Inferior parietal cortex (tissue), 1 donor: ENCODE results near the gene TXNDC11.

Experiments
- DNase-seq: peaks from one replicate; pipeline ENCODE4 v3.0.0-alpha.2; 2016; ENCODE audit errors: extremely low spot score

Gene TXNDC11

GRCh38 chr16:11691235-11691634 lies 51.4 kb downstream of the TXNDC11 start:
- no peak for DNase-seq

DNA sequence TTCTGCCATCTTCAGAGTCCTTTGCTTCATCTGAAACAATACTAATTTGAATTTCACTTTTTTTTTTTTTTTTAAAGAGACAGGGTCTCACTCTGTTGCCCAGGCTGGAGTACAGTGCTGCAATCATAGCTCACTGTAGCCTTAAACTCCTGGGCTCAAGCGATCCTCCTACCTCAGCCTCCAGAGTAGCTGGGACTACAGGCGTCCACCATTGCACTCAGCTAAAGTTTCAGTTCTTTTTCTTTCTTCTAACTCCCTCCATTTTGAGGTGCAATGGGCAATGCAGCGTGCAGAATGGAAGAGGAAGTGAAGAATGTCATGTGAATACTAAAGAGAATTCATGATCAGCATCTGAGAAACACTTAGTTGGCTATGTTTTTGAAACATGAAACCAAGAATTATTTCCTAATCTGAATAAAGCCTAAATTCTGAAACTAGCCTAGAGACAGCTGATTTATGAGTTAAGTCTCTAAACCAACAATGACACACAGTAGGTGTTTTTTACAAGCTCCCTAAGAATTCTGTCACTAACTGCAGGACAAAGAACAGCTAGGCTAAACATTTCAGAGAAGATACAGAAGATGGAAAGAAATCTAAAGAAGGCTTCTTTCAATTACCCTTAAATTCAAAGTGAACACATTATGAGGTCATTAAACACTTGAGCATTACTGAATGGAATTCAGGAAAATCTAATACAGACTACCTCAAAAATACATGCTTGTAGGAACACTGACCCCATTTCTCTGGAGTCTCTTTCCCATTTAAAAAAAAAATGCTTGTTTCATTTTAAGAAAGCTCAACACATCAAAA lies 53.4 kb downstream of the TXNDC11 start:
- no peak for DNase-seq

DNA sequence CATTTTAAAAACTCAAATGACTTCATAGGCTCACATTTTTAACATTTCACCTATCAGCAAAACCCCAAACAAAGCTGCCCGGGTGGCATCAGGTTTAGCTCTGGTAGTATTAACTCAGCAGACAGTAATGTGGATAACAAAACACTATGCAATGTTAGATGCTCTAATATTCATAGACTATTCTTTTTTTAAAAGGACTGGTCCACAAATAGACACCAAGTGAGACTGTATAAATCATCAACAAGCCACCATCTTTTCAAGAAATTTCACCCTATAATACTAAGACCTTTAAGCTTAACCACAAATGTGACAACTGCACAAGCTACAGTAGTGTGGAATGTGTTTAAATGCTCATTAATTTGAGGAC lies 54.2 kb downstream of the TXNDC11 start:
- no peak for DNase-seq

GRCh38 chr16:11687601-11688519 lies 54.8 kb downstream of the TXNDC11 start:
- DNase-seq = no peak

DNA sequence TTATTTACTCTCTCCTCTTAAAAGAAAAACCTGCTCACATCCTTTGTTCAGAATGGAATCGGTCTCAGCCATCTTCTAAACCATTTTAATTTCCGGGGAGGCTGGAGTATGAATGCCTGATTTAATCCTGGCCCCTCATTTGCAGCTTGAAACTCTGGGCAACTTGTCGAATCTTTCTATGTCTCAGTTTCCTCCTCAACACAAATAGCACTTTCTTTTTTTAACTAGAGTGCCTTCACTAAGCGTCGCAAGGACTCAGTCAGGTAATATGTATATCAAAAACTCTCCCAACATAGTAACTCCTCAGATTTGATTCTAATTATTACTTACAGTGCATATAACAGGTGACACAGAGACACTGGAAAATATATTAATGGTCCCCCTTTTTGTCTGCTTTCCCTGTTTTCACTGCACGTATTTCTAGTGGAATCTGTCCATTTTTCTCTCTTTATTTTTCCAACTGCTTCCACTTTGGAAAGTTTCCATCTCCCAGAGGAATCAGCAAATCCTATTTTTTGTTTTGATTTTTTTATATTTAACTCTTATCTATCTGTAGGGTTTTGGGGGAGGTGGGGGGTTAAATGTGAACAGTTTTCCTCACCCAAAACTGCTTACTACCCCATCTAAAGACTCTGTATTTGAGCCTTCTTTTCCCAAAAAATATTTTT lies 55.8 kb downstream of the TXNDC11 start:
- DNase-seq = no peak

DNA sequence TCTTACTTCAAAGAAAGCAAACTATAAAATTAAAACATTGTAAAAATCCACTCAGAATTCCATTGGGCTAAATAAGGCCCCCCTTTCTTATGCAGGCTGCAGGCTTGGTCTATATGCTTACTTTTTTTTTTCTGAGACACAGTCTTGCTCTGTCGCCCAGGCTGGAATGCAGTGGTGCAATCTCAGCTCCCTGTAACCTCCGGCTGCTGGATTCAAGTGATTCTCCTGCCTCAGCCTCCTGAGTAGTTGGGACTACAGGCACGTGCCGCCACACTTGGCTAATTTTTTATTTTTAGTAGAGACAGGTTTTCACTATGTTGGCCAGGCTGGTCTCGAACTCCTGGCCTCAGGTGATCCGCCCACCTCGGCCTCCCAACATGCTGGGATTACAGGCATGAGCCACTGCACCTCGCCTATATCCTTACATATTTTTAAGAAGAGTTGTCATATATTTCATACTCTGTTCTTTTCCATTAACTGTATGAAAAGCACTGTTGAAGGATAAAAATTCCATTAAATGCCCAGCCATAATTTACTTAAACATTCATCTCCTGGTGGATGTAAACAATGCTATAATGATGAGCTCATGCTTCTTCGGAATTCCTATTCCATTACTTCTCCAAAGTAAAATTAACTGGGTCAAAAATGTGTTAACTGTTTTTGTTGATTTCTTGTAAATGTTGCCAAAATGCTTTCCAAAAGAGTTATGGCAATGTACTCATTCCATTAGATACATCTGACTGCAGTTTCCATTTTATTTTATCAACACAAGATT lies 56.6 kb downstream of the TXNDC11 start:
- DNase-seq = no peak

GRCh38 chr16:11684231-11685025 lies 58.2 kb downstream of the TXNDC11 start:
- no peak for DNase-seq

DNA sequence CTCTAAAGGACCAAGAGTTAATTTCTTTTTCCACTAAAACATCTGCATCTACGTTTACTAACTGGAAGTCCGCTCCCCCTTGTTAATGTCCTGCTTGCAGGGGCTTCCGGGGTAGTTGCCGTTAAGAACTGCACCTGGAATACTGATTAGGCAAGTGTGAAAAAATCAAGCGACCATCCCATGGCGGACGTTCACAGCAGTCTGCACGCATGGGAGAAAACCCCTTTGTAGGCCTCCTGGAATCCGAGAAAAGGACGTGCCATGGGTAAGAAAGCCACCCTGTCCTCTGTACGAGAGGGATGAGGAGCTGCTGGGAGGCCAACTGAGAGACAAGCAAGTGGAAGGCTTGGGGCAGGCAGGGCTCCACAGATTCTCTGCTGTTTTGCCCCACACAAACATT lies 59.5 kb downstream of the TXNDC11 start:
- DNase-seq = no peak

- DNase-seq = no peak
Measured at GRCh38 chr16:11682655-11683096, 60.0 kb downstream of the TXNDC11 start.

- DNase-seq = no peak
Measured at GRCh38 chr16:11681976-11682654, 60.5 kb downstream of the TXNDC11 start.

DNA sequence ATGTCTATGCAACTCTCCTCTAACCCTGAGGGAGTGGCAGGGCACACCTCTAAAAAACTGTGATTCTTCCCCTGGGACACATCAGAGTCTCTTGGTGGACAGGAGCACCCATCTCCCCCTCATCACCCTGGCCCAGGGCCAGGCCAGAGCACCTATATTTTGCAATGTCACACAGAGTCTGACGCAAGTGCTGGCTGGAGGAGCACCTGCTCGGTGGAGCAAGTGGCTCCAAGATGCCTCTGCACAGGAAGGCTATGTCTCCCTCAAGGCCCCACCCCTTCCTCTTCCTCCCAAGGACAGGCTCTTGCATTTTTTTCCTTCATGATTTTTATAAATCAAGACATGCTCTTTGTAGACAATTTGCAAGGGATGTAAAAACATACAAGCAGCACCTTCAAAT lies 61.1 kb downstream of the TXNDC11 start:
- DNase-seq = no peak

DNA sequence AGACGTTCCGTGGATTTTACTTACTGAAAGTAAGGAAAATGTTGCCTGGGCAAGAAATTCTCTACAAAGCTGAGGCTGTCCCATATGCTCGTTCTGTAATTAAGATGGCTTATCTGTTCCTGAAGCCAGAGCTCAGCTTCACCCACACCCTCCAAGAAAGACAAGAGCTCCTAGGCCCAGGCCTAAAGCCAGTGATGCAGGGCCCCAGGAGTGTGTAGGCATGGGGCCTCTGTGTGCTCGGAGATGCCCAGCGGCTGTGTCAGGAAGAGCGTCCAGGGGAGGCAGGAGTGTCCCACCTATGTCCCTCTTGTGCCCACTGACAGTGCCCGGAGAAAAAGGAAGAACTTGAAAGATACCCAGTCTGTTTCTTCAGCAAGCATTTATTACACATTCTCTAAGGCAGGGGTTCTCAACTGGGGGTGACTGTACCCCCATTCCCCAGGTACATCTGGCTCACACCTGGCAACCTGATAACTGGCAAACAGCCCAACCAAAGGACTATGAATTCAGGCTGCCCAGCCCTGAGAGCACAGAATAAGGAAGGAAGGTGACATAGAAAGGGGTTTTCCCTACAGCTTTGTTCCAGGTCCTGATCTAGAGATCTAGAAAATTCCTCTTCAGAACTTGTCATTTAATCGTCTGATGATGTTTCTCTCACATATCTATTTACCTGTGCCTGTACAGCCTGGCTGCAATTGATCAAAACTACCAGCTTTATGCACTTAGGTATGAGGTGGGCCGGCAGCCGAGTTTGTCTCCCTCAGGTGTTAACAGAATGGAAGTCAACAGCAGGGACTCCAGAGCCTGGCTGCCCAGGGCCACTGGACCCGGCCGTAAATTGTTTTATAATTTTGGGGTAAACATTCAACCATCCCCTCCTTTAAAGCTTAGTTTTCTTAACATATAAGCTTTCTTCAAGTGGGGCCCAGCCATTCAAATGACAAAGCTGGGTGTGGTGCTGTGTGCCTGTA lies 62.4 kb downstream of the TXNDC11 start:
- no peak for DNase-seq

DNA sequence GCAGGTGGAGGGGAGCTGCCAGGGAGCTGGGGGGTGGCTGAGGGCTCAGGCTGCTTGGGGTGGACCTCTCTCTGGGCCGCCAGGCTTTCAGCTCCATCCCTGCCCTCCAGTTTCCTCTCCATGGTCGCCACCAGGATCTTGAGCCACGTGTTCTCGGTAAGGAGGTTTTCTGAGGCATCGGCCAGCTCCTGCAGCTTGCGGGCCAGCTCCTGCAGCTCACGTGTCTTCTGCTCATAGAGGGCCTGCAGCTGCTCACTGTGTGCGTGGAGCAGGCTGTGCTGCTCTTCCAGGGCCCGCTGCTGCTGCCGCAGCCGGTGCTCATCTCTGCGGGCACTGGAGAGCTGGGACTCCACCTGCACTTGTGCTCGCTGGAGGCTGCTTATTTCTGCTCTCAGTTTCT lies 63.4 kb downstream of the TXNDC11 start:
- DNase-seq = no peak

DNA sequence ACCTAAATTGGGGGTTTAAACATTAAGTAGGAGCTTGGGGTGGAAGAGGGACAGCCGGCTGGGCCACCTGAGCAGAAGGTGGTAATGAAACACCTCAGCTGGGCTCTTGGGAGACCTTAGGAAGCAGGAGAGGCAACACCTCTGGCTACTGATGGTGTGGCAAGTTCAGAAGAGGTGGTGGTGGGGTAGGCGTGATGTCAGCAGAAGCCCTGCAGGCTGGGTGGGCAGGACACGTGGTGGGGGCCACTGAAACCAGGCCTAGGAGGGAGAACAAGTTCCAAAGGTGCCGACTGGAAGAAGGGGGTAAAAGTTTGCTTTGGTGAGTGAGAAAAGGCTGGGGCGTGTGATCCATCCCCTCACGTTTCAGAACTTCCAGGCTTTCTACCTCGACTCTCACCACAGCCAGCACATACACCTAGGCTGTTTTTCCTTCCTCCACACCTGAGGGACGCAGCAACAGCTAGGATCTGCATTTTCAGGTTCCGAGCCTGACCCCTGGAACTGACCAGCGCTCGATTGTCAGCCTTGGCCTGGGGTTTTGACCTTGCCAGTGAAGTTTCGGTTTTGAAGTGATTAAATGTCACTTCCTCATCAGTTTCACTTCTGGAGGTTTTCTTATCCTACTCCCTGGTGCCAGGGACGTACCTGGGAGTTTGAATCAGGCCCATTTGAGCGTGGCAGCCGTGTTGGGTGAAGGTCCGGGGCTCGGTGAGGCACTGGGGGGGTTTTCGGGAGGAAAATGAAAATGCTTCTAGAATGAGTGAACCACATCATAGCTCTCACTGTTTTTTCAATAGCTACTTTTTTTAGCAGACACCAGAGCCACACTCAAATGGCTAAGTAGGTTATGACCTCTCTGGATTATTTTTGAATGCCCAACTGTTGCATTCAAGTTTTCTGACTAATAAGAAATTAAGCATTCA lies 64.4 kb downstream of the TXNDC11 start:
- no peak for DNase-seq

- DNase-seq = no peak
Measured at GRCh38 chr16:11677451-11677951, 65.2 kb downstream of the TXNDC11 start.

DNA sequence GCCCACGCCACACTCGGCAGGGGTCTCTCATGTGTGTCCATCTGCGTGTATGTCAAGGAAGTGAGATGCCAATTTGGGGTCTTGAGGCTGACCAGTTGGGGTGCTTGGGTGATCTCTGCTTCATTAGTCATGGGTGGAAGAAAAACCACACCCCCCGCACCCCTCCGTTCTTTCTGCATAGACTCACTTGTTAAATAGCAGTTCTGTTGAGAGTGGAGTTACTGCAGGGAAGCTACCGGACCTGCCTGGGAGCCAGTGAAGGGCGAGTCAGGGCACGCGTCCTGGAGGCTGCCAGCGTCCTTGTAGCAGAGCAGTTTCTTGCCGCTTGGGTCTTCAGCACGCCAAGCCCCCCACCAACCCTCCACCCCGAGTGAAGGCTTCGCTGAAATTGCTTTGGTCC lies 65.9 kb downstream of the TXNDC11 start:
- no peak for DNase-seq
